Esophagus squamous epithelium (tissue), 4 donors: Measurements from ENCODE around the gene RBM5. TPM values are rescaled to one million over a fixed set of nuclear protein-coding genes. Genes with fewer than 3 reads are reported as not detected.

ENCODE experiments used
- total RNA-seq, 4 donors: library from RNA; depleted of rRNA; stranded (reverse); fragments of >200 nt; gene quantifications; one replicate each; pipeline ENCODE4 v1.1.0, GENCODE V29; 2016

RBM5 gene
- total RNA-seq, 4 donors from 2014 or later, result 60.1 to 197 (median 107) TPM

Other genes with a start within 250 kb of the RBM5 start
- 10 to 100 TPM in 1 of 4 donors, 1 to 10 TPM in 3; 2.3 to 10.1 (median 4.1) TPM for gene TRAIP, start 232.4 kb upstream of the RBM5 start, total RNA-seq
- under 1 TPM in 1 of 4 donors, not detected in 3; 0.19 TPM for gene CAMKV, start 219.0 kb upstream of the RBM5 start, total RNA-seq
- gene MST1R, start 185.0 kb upstream of the RBM5 start, total RNA-seq, result 10 to 100 TPM in 3 of 4 donors, 1 to 10 TPM in 1; 5.4 to 26.5 (median 14.5) TPM
- 10 to 100 TPM; 12.9 to 17.2 (median 14.1) TPM for gene MON1A, start 159.1 kb upstream of the RBM5 start, total RNA-seq
- gene RBM6, start 148.8 kb upstream of the RBM5 start, total RNA-seq, result 10 to 100 TPM; 32.2 to 85.1 (median 42.7) TPM
- gene SEMA3F, start 66.4 kb downstream of the RBM5 start, total RNA-seq, result 100 to 1,000 TPM in 3 of 4 donors, 10 to 100 TPM in 1; 56.8 to 146 (median 109) TPM
- gene GNAT1, start 102.7 kb downstream of the RBM5 start, total RNA-seq, result not detected
- gene SLC38A3, start 116.4 kb downstream of the RBM5 start, total RNA-seq, result not detected
- 100 to 1,000 TPM in 2 of 4 donors, 10 to 100 TPM in 2; 39.8 to 122 (median 76.5) TPM for gene GNAI2, start 147.3 kb downstream of the RBM5 start, total RNA-seq
- 1 to 10 TPM in 3 of 4 donors, under 1 TPM in 1; 0.70 to 8.2 (median 2.4) TPM for gene SEMA3B, start 180.2 kb downstream of the RBM5 start, total RNA-seq
- gene LSMEM2, start 190.2 kb downstream of the RBM5 start, total RNA-seq, result not detected
- gene IFRD2, start 203.5 kb downstream of the RBM5 start, total RNA-seq, result 100 to 1,000 TPM in 1 of 4 donors, 10 to 100 TPM in 3; 49.0 to 100 (median 72.9) TPM
- gene HYAL3, start 210.5 kb downstream of the RBM5 start, total RNA-seq, result 1 to 10 TPM; 5.3 to 7.9 (median 5.8) TPM
- 10 to 100 TPM in 1 of 4 donors, 1 to 10 TPM in 3; 6.0 to 16.2 (median 7.7) TPM for gene NAA80, start 210.5 kb downstream of the RBM5 start, total RNA-seq
- gene HYAL1, start 214.7 kb downstream of the RBM5 start, total RNA-seq, result 1 to 10 TPM; 1.8 to 8.9 (median 4.8) TPM
- gene HYAL2, start 233.8 kb downstream of the RBM5 start, total RNA-seq, result 10 to 100 TPM; 36.7 to 68.9 (median 51.5) TPM
- gene TUSC2, start 239.3 kb downstream of the RBM5 start, total RNA-seq, result 10 to 100 TPM; 16.0 to 42.9 (median 27.4) TPM